H9 (cell line): ENCODE measurements around the gene TMEM217. TPM values are rescaled to one million over a fixed set of nuclear protein-coding genes. Genes with fewer than 3 reads are reported as not detected.
A peak's percentile ranks its signal among the peaks of the same experiment; 100 is the strongest.

Experiments used
- DNase-seq: peaks from one replicate; pipeline ENCODE4 v3.0.0-alpha.2; 2017
- H2AFZ ChIP-seq: one replicate; pipeline ENCODE4 v1.6.1; 2013; ENCODE audit warnings: mild to moderate bottlenecking, low read length, control low read depth, moderate library complexity
- H2AK5ac ChIP-seq: 2 replicates; pipeline ENCODE4 v1.6.1; 2013; ENCODE audit warnings: low read length, control low read depth, mixed read lengths; ENCODE audit not compliant: insufficient read length
- H2BK120ac ChIP-seq: one replicate; pipeline ENCODE4 v1.6.1; 2013; ENCODE audit warnings: low read depth, mild to moderate bottlenecking, low read length, control low read depth, inconsistent platforms; ENCODE audit not compliant: poor library complexity, severe bottlenecking
- H2BK12ac ChIP-seq: 2 replicates; pipeline ENCODE4 v1.6.1; 2013; ENCODE audit warnings: low read length, control low read depth, mixed read lengths, low read depth; ENCODE audit not compliant: insufficient read length
- H2BK15ac ChIP-seq: 2 replicates; pipeline ENCODE4 v1.6.1; 2013; ENCODE audit warnings: low read depth, low read length, control low read depth
- H2BK20ac ChIP-seq: one replicate; pipeline ENCODE4 v1.6.1; 2013; ENCODE audit warnings: low read depth, mild to moderate bottlenecking, low read length, control low read depth, inconsistent platforms; ENCODE audit not compliant: poor library complexity, severe bottlenecking
- H2BK5ac ChIP-seq: 2 replicates; pipeline ENCODE4 v1.6.1; 2013; ENCODE audit warnings: low read length, control low read depth, mixed read lengths; ENCODE audit not compliant: insufficient read length
- H3K14ac ChIP-seq: 2 replicates; pipeline ENCODE4 v1.6.1; 2013; ENCODE audit warnings: low read length, control low read depth; ENCODE audit not compliant: insufficient read depth
- H3K18ac ChIP-seq: 2 replicates; pipeline ENCODE4 v1.6.1; 2013; ENCODE audit warnings: low read depth, mild to moderate bottlenecking, mixed read lengths, low read length, control low read depth; ENCODE audit not compliant: insufficient read length
- H3K23ac ChIP-seq: 2 replicates; pipeline ENCODE4 v1.6.1; 2013; ENCODE audit warnings: low read length, control low read depth, mixed read lengths, low read depth; ENCODE audit not compliant: insufficient read length
- H3K23me2 ChIP-seq: 2 replicates; pipeline ENCODE4 v1.6.1; 2013; ENCODE audit warnings: low read depth, mild to moderate bottlenecking, mixed read lengths, low read length, control low read depth; ENCODE audit not compliant: insufficient read length, poor library complexity, severe bottlenecking
- H3K27ac ChIP-seq: 2 replicates; pipeline ENCODE4 v1.5.1; 2013; ENCODE audit warnings: low read length, control low read depth, mixed read lengths, low read depth; ENCODE audit not compliant: insufficient read length
- H3K27me3 ChIP-seq: 2 replicates; pipeline ENCODE4 v1.6.1; 2013; ENCODE audit warnings: low read length, control low read depth, inconsistent platforms; ENCODE audit not compliant: insufficient read depth
- H3K4ac ChIP-seq: 2 replicates; pipeline ENCODE4 v1.6.1; 2013; ENCODE audit warnings: low read depth, mild to moderate bottlenecking, control low read depth, inconsistent platforms, low read length, moderate library complexity
- H3K4me1 ChIP-seq: 2 replicates; pipeline ENCODE4 v1.6.1; 2013; ENCODE audit warnings: low read length, control low read depth, inconsistent platforms; ENCODE audit not compliant: insufficient read depth
- H3K4me2 ChIP-seq: 2 replicates; pipeline ENCODE4 v1.6.1; 2013; ENCODE audit warnings: low read length, control low read depth, mixed read lengths; ENCODE audit not compliant: insufficient read length, insufficient read depth
- H3K56ac ChIP-seq: 2 replicates; pipeline ENCODE4 v1.6.1; 2013; ENCODE audit warnings: low read depth, mild to moderate bottlenecking, mixed read lengths, low read length, control low read depth; ENCODE audit not compliant: insufficient read length
- H3K79me1 ChIP-seq: 2 replicates; pipeline ENCODE4 v1.6.1; 2013; ENCODE audit warnings: low read depth, mild to moderate bottlenecking, moderate library complexity, low read length, control low read depth, inconsistent platforms; ENCODE audit not compliant: insufficient read depth, poor library complexity, severe bottlenecking
- H3K79me2 ChIP-seq: 2 replicates; pipeline ENCODE4 v1.6.1; 2013; ENCODE audit warnings: low read length, control low read depth, inconsistent platforms; ENCODE audit not compliant: insufficient read depth
- H3K9ac ChIP-seq: 2 replicates; pipeline ENCODE4 v1.6.1; 2013; ENCODE audit warnings: low read length, control low read depth, mixed read lengths; ENCODE audit not compliant: insufficient read length; ENCODE audit errors: extremely low read depth
- H3K9me3 ChIP-seq: one replicate; pipeline ENCODE4 v1.6.1; 2013; ENCODE audit warnings: low read depth, low read length, inconsistent platforms; ENCODE audit not compliant: control insufficient read depth
- H3T11ph ChIP-seq: one replicate; pipeline ENCODE4 v1.6.1; 2013; ENCODE audit warnings: mild to moderate bottlenecking, low read length, control low read depth, inconsistent platforms
- H4K20me1 ChIP-seq: one replicate; pipeline ENCODE4 v1.6.1; 2013; ENCODE audit not compliant: control insufficient read depth, insufficient read length, insufficient read depth
- H4K5ac ChIP-seq: 2 replicates; pipeline ENCODE4 v1.6.1; 2013; ENCODE audit warnings: low read depth, mild to moderate bottlenecking, mixed read lengths, low read length, control low read depth; ENCODE audit not compliant: insufficient read length
- H4K8ac ChIP-seq: replicated peaks from 2 replicates; pipeline ENCODE4 v1.6.1; 2013; ENCODE audit warnings: low read length, control low read depth, mixed read lengths, low read depth; ENCODE audit not compliant: insufficient read length
- H4K91ac ChIP-seq: 2 replicates; pipeline ENCODE4 v1.6.1; 2013; ENCODE audit warnings: low read depth, mild to moderate bottlenecking, moderate library complexity, mixed read lengths, low read length, control low read depth; ENCODE audit not compliant: insufficient read length
- H3K27ac Mint-ChIP-seq, 3 experiments: 2 replicates in 2 of 3; 3 replicates in 1 of 3; pipeline ENCODE4 v1.8.0; 2020 to 2021; ENCODE audit warnings: mixed read lengths in 3 of 3, mild to moderate bottlenecking in 1 of 3, moderate library complexity in 1 of 3
- H3K27me3 Mint-ChIP-seq: 2 replicates; pipeline ENCODE4 v1.8.0; 2021; ENCODE audit warnings: low read depth, mild to moderate bottlenecking, moderate library complexity, mixed read lengths
- H3K36me3 Mint-ChIP-seq, 3 experiments: 2 replicates in 2 of 3; 3 replicates in 1 of 3; pipeline ENCODE4 v1.8.0; 2020 to 2021; ENCODE audit warnings: low read depth in 3 of 3, mixed read lengths in 3 of 3; ENCODE audit not compliant: insufficient read depth in 1 of 3
- H3K4me1 Mint-ChIP-seq, 2 experiments: 2 replicates each; pipeline ENCODE4 v1.8.0; 2020; ENCODE audit warnings: mixed read lengths in 2 of 2
- H3K4me3 Mint-ChIP-seq, 2 experiments: 2 replicates in 1 of 2; 3 replicates in 1 of 2; pipeline ENCODE4 v1.8.0; 2020 to 2021; ENCODE audit warnings: mild to moderate bottlenecking in 2 of 2, mixed read lengths in 2 of 2, moderate library complexity in 1 of 2
- H3K9me3 Mint-ChIP-seq, 2 experiments: 2 replicates in 1 of 2; 3 replicates in 1 of 2; pipeline ENCODE4 v1.8.0; 2020; ENCODE audit warnings: mild to moderate bottlenecking in 2 of 2, mixed read lengths in 2 of 2, moderate library complexity in 1 of 2
- CTCF ChIP-seq: fragments of 200-600 bp; sonication (generic); conservative IDR thresholded peaks from 3 replicates; pipeline ENCODE4 v1.8.0; 2021; ENCODE audit warnings: antibody characterized with exemption, mild to moderate bottlenecking
- WGBS: extraction: QIAGEN DNeasy Blood & Tissue Kit; methylation state at CpG from one replicate; pipeline ENCODE4 v1.1.7; 2013; ENCODE audit warnings: missing lambda C conversion rate, low lambda C conversion rate, mixed read lengths; ENCODE audit not compliant: insufficient read length; ENCODE audit errors: extremely low coverage; 5-methylcytosine and 5-hydroxymethylcytosine counted together
- total RNA-seq: library from RNA; stranded (reverse); gene quantifications from 2 replicates; pipeline ENCODE4 v1.2.1, GENCODE V29; 2021

Gene TMEM217
- total RNA-seq, 1 experiment from 2014 or later = 1.1 TPM

- Histone ChIP-seq H2BK5ac (no peak overlapping the region), H2BK12ac (no peak overlapping the region), H3K18ac (peak overlapping the region; percentile 21), H4K5ac (no peak overlapping the region), H3K9ac (peak overlapping the region; percentile 96), H3K9me3 (no peaks in the 10 kb centered on the region), H3K23ac (no peak overlapping the region), H3K56ac (no peak overlapping the region), H4K8ac (no peak overlapping the region), H3K27me3 (no peaks in the 10 kb centered on the region), H3K14ac (peak overlapping the region; percentile 77; the same call in 1 of the 2 replicates), H3T11ph (no peak overlapping the region), H3K79me2 (peaks cover 14% of the 10 kb centered on the region; the same call in 1 of the 2 replicates), H4K20me1 (no peaks in the 10 kb centered on the region), H2BK120ac (no peak overlapping the region), H2BK20ac (no peak overlapping the region), H3K27ac (no peak overlapping the region), H2BK15ac (no peak overlapping the region), H2AFZ (no peak overlapping the region), H3K79me1 (peaks cover 5% of the 10 kb centered on the region), H2AK5ac (no peak overlapping the region), H3K23me2 (peaks cover 17% of the 10 kb centered on the region), H3K4me2 (peak overlapping the region; percentile 74), H4K91ac (peak overlapping the region; percentile 78), H3K4me1 (peaks cover 3% of the 10 kb centered on the region; the same call in 1 of the 2 replicates), H3K4ac (no peak overlapping the region)
- TF ChIP-seq CTCF = no peak
- no peaks in the 10 kb centered on the region; a peak in 2 of 5 replicates for H3K9me3 Mint-ChIP-seq
- no peaks in the 10 kb centered on the region; the same call in 1 of the 2 replicates for H3K27me3 Mint-ChIP-seq
- WGBS = no CpG with 5 or more reads among the region's 45 CpGs
- H3K36me3 Mint-ChIP-seq = peaks cover 40 to 52% (median 40%) of the 10 kb centered on the region in 3 experiments
- DNase-seq = peak; percentile 47
- H3K27ac Mint-ChIP-seq = peak overlapping the region; percentile 80 to 96 (median 93)
- H3K4me1 Mint-ChIP-seq = peaks cover 33 to 50% of the 10 kb centered on the region in 2 experiments
- H3K4me3 Mint-ChIP-seq = peak overlapping the region; percentile 82 to 86
Observed at GRCh38 chr6:37171201-37171969, 86.6 kb downstream of the TMEM217 start.
